Skeletal muscle satellite cell (primary cell): ENCODE measurements around the gene ARHGAP21.
A peak's percentile ranks its signal among the peaks of the same experiment; 100 is the strongest.

Experiments used
- H3K27me3 ChIP-seq: 2 replicates; pipeline ENCODE4 v1.7.0; 2013; ENCODE audit warnings: low read length; ENCODE audit not compliant: control insufficient read depth, insufficient read depth
- H3K36me3 ChIP-seq: 2 replicates; pipeline ENCODE4 v1.7.0; 2013; ENCODE audit warnings: mild to moderate bottlenecking, control low read depth, low read length; ENCODE audit not compliant: insufficient read depth
- H3K4me1 ChIP-seq: 2 replicates; pipeline ENCODE4 v1.7.0; 2013; ENCODE audit warnings: low read length; ENCODE audit not compliant: control insufficient read depth, insufficient read depth
- H3K4me2 ChIP-seq: 2 replicates; pipeline ENCODE4 v1.7.0; 2013; ENCODE audit warnings: mild to moderate bottlenecking, low read length
- H3K4me3 ChIP-seq: 2 replicates; pipeline ENCODE4 v1.7.0; 2013; ENCODE audit warnings: low read length
- H3K9ac ChIP-seq: 2 replicates; pipeline ENCODE4 v1.7.0; 2013; ENCODE audit warnings: mild to moderate bottlenecking, low read depth, low read length, moderate library complexity
- H3K9me3 ChIP-seq: replicated peaks from 2 replicates; pipeline ENCODE4 v1.7.0; 2013; ENCODE audit warnings: mild to moderate bottlenecking, control low read depth, low read length

The ARHGAP21 gene

DNA sequence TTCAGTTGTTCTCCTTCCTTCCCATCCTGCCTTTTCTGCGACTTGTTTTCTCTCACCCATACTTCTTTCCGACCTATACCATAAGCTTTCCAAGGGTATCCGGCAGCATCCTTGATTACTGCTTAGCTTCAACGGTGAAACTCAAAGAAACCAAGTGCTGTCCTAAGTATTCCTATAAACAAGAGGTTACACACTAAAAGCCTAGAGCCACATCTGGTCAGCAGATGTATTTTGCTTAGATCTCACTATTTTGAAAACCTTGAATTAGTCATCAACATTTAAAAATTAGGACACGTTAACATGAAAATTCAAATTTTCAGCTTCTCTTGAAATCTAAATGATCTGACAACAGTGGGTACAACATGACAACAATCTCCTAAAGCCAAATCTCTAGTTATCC, 20.0 kb downstream of the ARHGAP21 start:
- H3K4me1 ChIP-seq: peaks cover 40% of the 10 kb centered on the region
- no peak overlapping the region for H3K9ac ChIP-seq
- no peaks in the 10 kb centered on the region for H3K9me3 ChIP-seq
- peaks cover 8% of the 10 kb centered on the region for H3K36me3 ChIP-seq
- no peak overlapping the region for H3K4me3 ChIP-seq
- H3K4me2 ChIP-seq: peak overlapping the region; percentile 8
- H3K27me3 ChIP-seq: no peaks in the 10 kb centered on the region

DNA sequence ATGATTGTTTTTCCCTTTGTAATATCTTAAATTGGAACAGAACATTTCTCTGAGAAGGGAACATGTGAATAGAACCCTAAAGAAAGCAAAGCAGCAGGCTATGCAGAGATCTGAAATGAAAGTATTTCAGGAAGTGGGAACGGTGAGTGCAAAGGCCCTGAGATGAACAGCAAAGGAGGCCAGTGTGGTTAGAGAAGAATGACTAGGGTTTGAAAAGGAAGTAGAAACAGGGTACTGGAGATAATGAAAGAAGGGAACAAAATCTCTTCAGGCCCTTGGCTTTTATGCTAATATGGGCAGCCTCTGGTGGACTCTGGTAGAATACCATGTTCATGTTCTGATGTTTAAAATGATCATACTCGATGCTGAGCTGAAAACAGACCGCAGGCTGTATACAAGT, 22.2 kb downstream of the ARHGAP21 start:
- H3K4me2 ChIP-seq: no peak overlapping the region
- H3K4me3 ChIP-seq: no peak overlapping the region
- no peak overlapping the region for H3K9ac ChIP-seq
- no peaks in the 10 kb centered on the region for H3K27me3 ChIP-seq
- no peaks in the 10 kb centered on the region for H3K9me3 ChIP-seq
- H3K4me1 ChIP-seq: peaks cover 19% of the 10 kb centered on the region
- H3K36me3 ChIP-seq: peaks cover 8% of the 10 kb centered on the region

- no peak overlapping the region for H3K9ac ChIP-seq
- H3K36me3 ChIP-seq: peaks cover 8% of the 10 kb centered on the region
- H3K27me3 ChIP-seq: no peaks in the 10 kb centered on the region
- no peak overlapping the region for H3K4me3 ChIP-seq
- peaks cover 15% of the 10 kb centered on the region for H3K4me1 ChIP-seq
- no peaks in the 10 kb centered on the region for H3K9me3 ChIP-seq
- H3K4me2 ChIP-seq: no peak overlapping the region
Measured at GRCh38 chr10:24700948-24701347, 22.7 kb downstream of the ARHGAP21 start.

GRCh38 chr10:24698270-24698669, 25.4 kb downstream of the ARHGAP21 start:
- H3K4me1 ChIP-seq: peaks cover 11% of the 10 kb centered on the region
- H3K4me3 ChIP-seq: no peak overlapping the region
- H3K9me3 ChIP-seq: no peaks in the 10 kb centered on the region
- H3K27me3 ChIP-seq: no peaks in the 10 kb centered on the region
- H3K9ac ChIP-seq: no peak overlapping the region
- H3K36me3 ChIP-seq: peaks cover 12% of the 10 kb centered on the region
- no peak overlapping the region for H3K4me2 ChIP-seq

GRCh38 chr10:24697080-24697479, 26.6 kb downstream of the ARHGAP21 start:
- H3K36me3 ChIP-seq: peaks cover 12% of the 10 kb centered on the region
- no peaks in the 10 kb centered on the region for H3K27me3 ChIP-seq
- peaks cover 11% of the 10 kb centered on the region for H3K4me1 ChIP-seq
- no peak overlapping the region for H3K4me3 ChIP-seq
- H3K4me2 ChIP-seq: no peak overlapping the region
- no peak overlapping the region for H3K9ac ChIP-seq
- H3K9me3 ChIP-seq: no peaks in the 10 kb centered on the region

DNA sequence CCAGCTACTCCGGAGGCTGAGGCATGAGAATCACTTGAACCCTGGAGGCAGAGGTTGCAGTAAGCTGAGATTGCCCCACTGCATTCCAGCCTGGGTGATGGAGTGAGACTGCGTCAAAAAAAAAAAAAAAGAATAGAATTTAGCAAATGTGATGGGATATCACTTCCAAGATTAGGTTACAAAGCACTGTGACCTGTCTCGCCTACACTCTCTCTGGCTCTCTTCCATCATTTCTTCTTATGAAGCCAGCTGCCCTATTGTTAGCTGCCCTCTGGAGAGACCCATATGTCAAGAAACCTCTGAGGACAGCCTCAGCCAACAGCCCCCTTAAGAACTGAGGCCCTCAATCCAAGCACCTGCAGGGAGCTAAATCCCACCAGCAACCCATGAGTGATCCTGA, 28.2 kb downstream of the ARHGAP21 start:
- Histone ChIP-seq H3K4me2 (no peak overlapping the region), H3K4me3 (no peak overlapping the region), H3K4me1 (peaks cover 20% of the 10 kb centered on the region), H3K9ac (no peak overlapping the region), H3K9me3 (no peaks in the 10 kb centered on the region), H3K36me3 (peaks cover 12% of the 10 kb centered on the region), H3K27me3 (no peaks in the 10 kb centered on the region)

GRCh38 chr10:24694086-24694485, 29.6 kb downstream of the ARHGAP21 start:
- peaks cover 4% of the 10 kb centered on the region for H3K36me3 ChIP-seq
- no peaks in the 10 kb centered on the region for H3K27me3 ChIP-seq
- H3K4me2 ChIP-seq: no peak overlapping the region
- no peak overlapping the region for H3K4me3 ChIP-seq
- H3K9ac ChIP-seq: no peak overlapping the region
- no peaks in the 10 kb centered on the region for H3K9me3 ChIP-seq
- peaks cover 14% of the 10 kb centered on the region for H3K4me1 ChIP-seq

DNA sequence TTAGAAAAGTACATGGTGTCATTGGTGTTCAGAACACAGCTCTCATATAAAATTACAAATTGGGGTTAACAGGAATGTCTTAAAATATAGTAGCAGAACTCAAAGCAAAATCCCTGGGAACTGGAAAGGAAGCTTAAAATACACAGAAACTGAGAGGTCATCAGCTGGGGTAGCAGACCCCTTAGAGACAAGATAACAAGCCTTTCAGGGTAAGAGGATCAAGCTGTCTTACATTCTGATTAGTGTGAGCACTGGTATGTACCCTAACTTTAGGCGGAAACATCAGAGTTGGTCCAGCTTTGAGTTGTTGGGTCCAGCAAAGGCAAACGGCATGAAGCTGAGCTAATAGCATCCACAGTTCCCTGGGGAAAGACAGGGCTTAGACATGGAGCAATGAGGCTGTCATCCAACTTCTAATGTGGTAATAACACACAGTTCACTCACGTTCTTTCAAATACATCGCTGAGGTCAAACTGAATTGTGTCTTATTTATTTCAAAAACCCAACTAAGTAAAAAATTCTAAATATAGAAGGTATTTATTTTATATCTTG, 32.6 kb downstream of the ARHGAP21 start:
- H3K4me3 ChIP-seq: no peak overlapping the region
- H3K36me3 ChIP-seq: peaks cover 4% of the 10 kb centered on the region
- H3K4me1 ChIP-seq: peaks cover 16% of the 10 kb centered on the region
- no peaks in the 10 kb centered on the region for H3K9me3 ChIP-seq
- no peaks in the 10 kb centered on the region for H3K27me3 ChIP-seq
- H3K4me2 ChIP-seq: no peak overlapping the region
- H3K9ac ChIP-seq: no peak overlapping the region

DNA sequence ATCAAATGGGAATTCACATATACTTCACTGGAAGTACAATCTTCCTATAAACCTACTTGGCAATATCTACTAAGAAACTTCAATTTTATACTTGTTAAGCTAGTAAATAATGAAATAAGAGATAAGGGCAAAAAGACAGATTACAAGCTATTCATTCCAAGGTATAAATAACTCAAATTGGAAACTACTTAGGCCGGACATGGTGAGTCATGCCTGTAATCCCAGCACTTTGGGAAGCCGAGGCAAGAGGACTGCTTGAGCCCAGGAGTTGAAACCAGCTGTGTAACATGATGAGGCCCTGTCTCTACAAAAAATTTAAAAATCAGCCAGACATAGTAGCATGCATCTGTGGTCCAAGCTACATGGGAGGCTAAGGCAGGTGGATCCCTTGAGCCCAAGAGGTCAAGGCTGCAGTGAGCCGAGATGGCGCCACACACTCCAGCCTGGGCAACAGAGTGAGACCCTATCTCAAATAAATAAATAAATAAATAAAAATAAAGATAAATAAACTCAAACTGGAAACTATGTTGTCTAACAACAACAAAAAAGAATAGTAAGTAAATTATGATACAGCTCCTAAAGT, 37.6 kb downstream of the ARHGAP21 start:
- H3K4me2 ChIP-seq: no peak overlapping the region
- H3K27me3 ChIP-seq: no peaks in the 10 kb centered on the region
- no peaks in the 10 kb centered on the region for H3K9me3 ChIP-seq
- peaks cover 15% of the 10 kb centered on the region for H3K4me1 ChIP-seq
- no peak overlapping the region for H3K9ac ChIP-seq
- no peaks in the 10 kb centered on the region for H3K36me3 ChIP-seq
- no peak overlapping the region for H3K4me3 ChIP-seq

DNA sequence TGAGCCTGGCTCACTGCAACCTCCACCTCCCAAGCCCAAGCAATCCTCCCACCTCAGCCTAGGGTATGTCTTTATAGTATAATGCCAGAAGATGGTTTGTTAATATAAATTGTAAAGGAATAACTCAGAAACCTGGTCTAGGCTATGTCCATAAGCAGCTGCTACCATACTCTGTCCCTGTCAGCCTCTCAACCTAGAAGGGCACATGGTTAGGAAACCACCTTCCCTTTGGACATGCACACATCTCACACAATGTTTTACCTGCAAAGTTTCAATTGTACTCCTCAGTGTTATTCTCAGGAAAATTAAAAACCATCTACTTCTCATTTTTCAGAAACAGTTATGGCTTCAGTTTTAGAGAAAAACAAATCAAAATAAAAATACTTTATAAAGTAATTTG, 40.1 kb downstream of the ARHGAP21 start:
- Histone ChIP-seq H3K9me3 (no peaks in the 10 kb centered on the region), H3K27me3 (no peaks in the 10 kb centered on the region), H3K4me1 (peaks cover 21% of the 10 kb centered on the region), H3K4me2 (no peak overlapping the region), H3K4me3 (no peak overlapping the region), H3K9ac (no peak overlapping the region), H3K36me3 (no peaks in the 10 kb centered on the region)

DNA sequence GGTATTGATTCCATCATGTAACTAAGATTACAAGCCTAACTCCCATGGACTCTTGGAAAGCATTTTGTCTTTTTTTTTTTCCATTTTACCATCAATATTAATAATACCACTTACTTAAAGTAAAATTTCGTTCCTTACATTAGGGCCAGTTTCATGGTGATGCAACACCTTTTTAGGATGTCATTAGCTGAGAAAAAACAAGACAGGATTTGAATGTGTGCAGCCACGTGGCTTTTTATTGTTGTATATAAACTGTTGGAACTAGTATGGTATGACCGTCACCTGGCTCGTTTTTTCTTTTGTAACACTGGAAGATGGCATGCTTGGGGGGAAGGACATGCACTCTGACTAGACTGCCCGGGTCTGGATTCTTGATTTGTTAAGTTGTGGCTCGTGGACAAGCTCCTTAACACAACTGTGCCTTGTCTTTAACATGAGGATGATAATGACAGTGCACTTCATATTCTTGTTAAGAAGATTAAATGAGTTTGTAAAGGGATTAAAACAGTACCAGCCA, 42.1 kb downstream of the ARHGAP21 start:
- Histone ChIP-seq H3K9me3 (no peaks in the 10 kb centered on the region), H3K4me2 (no peak overlapping the region), H3K4me3 (no peak overlapping the region), H3K9ac (no peak overlapping the region), H3K27me3 (no peaks in the 10 kb centered on the region), H3K36me3 (no peaks in the 10 kb centered on the region), H3K4me1 (peaks cover 21% of the 10 kb centered on the region)
